ENCODE results near the gene PRICKLE4.
A peak's percentile ranks its signal among the peaks of the same experiment; 100 is the strongest.
"Not testable (repeated sequence)": the region's sequence is repeated elsewhere in the genome, so short reads cannot be mapped to it uniquely, and the experiment has no call there.

The PRICKLE4 gene

DNA sequence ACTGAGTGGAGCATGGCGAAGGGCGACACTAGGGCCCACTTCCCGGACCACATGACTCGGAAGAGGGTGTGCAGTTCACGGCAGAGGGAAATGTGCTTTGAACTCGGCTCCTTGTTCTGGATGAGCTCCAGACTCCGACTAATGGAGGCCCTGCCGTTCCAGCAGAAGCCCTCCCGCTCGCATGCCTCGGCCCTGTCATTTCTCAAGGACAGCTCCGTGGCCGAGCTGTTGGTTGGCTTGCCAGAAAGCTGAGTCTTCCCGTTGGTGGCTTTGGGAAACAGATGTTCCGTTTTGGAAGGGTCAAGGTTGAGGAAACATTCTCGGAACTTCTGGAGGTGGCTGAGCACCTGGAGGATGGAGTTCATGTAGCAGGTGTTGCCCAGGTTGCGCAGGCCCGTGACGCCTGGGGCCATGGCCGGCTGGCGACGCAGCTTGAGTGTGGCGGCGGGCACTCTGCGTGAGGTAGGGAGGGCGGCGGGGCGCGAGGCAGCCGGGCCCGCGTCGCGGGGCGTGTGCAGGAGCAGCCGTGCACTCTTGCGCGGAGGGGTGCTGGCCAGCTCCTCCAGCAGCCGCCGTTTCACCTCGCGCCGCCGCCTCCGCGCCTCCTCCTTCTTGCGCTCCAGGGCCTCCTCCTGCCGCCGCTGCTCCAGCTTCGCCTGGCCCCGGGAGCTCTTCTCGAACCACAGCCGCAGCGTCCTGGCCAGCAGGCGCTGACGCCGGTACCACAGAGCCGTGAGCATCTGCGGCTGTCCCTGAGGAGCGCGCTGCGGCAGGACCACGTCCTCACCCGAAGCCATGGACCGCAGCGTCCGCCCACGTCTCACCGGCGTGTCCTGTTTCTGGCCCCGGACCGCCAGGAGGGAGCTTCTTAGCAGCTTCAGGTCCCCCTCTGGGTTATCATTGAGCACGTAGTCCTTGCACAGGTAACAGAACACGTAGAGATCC, 25.5 kb downstream of the PRICKLE4 start:
- Histone ChIP-seq H3K4me3 (ENCODE audit: low read length) (no peak overlapping the region), H3K9me3 (ENCODE audit: insufficient read depth, low read length) (no peaks in the 10 kb centered on the region), H3K27ac (ENCODE audit: low read length) (no peak overlapping the region), H3K4me1 (ENCODE audit: low read length) (peaks cover 6% of the 10 kb centered on the region), H3K36me3 (replicated peaks; ENCODE audit: low read depth, low read length) (peaks cover 6% of the 10 kb centered on the region), H3K9ac (ENCODE audit: low read length) (no peak overlapping the region), H3K4me2 (ENCODE audit: low read length) (no peak overlapping the region), H3K79me2 (ENCODE audit: low read length) (no peaks in the 10 kb centered on the region), H3K27me3 (ENCODE audit: low read depth, low read length) (no peaks in the 10 kb centered on the region), H4K20me1 (ENCODE audit: insufficient read depth, low read length) (no peaks in the 10 kb centered on the region), H2AFZ (ENCODE audit: low read depth, low read length) (no peak overlapping the region)
- TF ChIP-seq CTCF (IDR thresholded peaks at IDR 0.05; ENCODE audit: low read depth, low read length) (no peak), EZH2phosphoT487 (IDR thresholded peaks at IDR 0.05; ENCODE audit: low read depth) (no peak)

DNA sequence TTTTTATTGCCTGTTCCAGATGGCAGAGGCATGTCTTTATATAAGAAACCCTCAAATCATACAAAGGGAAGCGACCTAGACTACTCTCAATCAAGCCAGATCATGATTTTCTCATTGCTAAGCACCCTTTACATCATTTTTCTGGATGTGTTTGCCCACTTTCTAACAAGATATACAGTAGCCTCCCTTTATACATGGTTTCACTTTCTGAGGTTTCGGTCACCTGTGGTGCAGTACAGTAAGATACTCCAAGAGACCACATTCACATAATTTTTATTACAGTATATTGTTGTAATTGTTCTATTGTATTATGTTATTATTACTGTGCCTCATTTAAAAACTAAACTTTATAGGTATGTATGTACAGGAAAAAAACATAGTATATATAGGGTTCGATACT, 30.5 kb downstream of the PRICKLE4 start:
- Histone ChIP-seq H3K79me2 (ENCODE audit: low read length) (no peaks in the 10 kb centered on the region), H3K36me3 (replicated peaks; ENCODE audit: low read depth, low read length) (peaks cover under 1% of the 10 kb centered on the region), H3K4me2 (ENCODE audit: low read length) (peak overlapping the region; percentile 10; the same call in 1 of the 2 replicates), H2AFZ (ENCODE audit: low read depth, low read length) (no peak overlapping the region), H4K20me1 (ENCODE audit: insufficient read depth, low read length) (no peaks in the 10 kb centered on the region), H3K4me1 (ENCODE audit: low read length) (peaks cover 7% of the 10 kb centered on the region), H3K4me3 (ENCODE audit: low read length) (no peak overlapping the region), H3K27ac (ENCODE audit: low read length) (no peak overlapping the region), H3K27me3 (ENCODE audit: low read depth, low read length) (no peaks in the 10 kb centered on the region), H3K9ac (ENCODE audit: low read length) (no peak overlapping the region), H3K9me3 (ENCODE audit: insufficient read depth, low read length) (no peaks in the 10 kb centered on the region)
- TF ChIP-seq EZH2phosphoT487 (IDR thresholded peaks at IDR 0.05; ENCODE audit: low read depth), result no peak
- no peak for TF ChIP-seq CTCF (IDR thresholded peaks at IDR 0.05; ENCODE audit: low read depth, low read length)

DNA sequence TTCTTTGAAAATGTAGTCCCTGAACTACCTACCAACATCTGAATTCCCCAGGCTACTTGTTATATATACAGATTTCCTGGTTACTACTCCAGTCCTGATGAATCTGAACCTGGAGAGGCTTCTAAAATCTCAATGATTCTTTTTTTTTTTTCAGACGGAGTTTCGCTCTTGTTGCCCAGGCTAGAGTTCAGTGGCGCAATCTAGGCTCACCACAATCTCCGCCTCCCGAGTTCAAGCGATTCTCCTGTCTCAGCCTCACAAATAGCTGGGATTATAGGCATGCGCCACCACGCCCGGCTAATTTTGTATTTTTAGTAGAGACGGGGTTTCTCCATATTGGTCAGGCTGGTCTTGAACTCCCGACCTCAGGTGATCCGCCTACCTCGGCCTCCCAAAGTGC, 31.4 kb downstream of the PRICKLE4 start:
- H3K27me3 ChIP-seq (ENCODE audit: low read depth, low read length); H3K4me2 ChIP-seq (ENCODE audit: low read length); H3K4me3 ChIP-seq (ENCODE audit: low read length); H3K9ac ChIP-seq (ENCODE audit: low read length); H3K9me3 ChIP-seq (ENCODE audit: insufficient read depth, low read length); H3K4me1 ChIP-seq (ENCODE audit: low read length); H4K20me1 ChIP-seq (ENCODE audit: insufficient read depth, low read length); H3K36me3 ChIP-seq (replicated peaks; ENCODE audit: low read depth, low read length); H3K27ac ChIP-seq (ENCODE audit: low read length); H2AFZ ChIP-seq (ENCODE audit: low read depth, low read length); H3K79me2 ChIP-seq (ENCODE audit: low read length): not testable (repeated sequence)

DNA sequence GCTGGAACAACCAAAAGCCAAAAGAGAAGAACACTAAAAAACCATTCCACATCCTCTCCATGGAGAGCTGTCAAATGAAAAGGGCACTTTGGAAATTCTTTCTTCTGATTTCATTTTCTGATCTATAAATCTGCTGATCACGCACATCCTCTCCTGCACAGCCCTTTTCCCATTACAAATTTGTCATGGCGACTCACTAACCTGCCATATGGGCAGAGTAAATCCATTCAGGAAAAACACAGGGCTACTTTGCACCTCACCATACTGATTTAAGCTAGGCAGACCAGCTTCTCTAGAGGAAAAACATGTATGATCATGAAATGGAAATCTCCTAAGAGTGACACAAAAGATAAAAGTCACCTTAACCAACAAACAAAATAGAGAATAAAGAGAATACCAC, 32.9 kb downstream of the PRICKLE4 start:
- Histone ChIP-seq H2AFZ (ENCODE audit: low read depth, low read length) (no peak overlapping the region), H3K9ac (ENCODE audit: low read length) (no peak overlapping the region), H3K4me1 (ENCODE audit: low read length) (peaks cover 7% of the 10 kb centered on the region), H4K20me1 (ENCODE audit: insufficient read depth, low read length) (no peaks in the 10 kb centered on the region), H3K27me3 (ENCODE audit: low read depth, low read length) (no peaks in the 10 kb centered on the region), H3K4me3 (ENCODE audit: low read length) (no peak overlapping the region), H3K4me2 (ENCODE audit: low read length) (no peak overlapping the region), H3K27ac (ENCODE audit: low read length) (no peak overlapping the region), H3K9me3 (ENCODE audit: insufficient read depth, low read length) (no peaks in the 10 kb centered on the region), H3K79me2 (ENCODE audit: low read length) (no peaks in the 10 kb centered on the region), H3K36me3 (replicated peaks; ENCODE audit: low read depth, low read length) (no peaks in the 10 kb centered on the region)
- TF ChIP-seq EZH2phosphoT487 (IDR thresholded peaks at IDR 0.05; ENCODE audit: low read depth), result no peak
- TF ChIP-seq CTCF (IDR thresholded peaks at IDR 0.05; ENCODE audit: low read depth, low read length), result no peak

Data from OCI-LY3 (cell line).